HepG2 (cell line): ENCODE results near the gene STIP1. TPM values are rescaled to one million over a fixed set of nuclear protein-coding genes. Genes with fewer than 3 reads are reported as not detected.

ENCODE experiments used
- GZF1 ChIP-seq: sonication (generic); formaldehyde crosslinking; IDR thresholded peaks from 2 replicates; pipeline ENCODE4 v1.5.1; 2020; ENCODE audit warnings: mild to moderate bottlenecking, missing genetic modification reagents
- HNRNPLL ChIP-seq: fragments of 200-400 bp; formaldehyde crosslinking; IDR thresholded peaks from 2 replicates; pipeline ENCODE4 v1.6.1; 2017; ENCODE audit warnings: mild to moderate bottlenecking, low read depth, low read length; ENCODE audit not compliant: poor library complexity, severe bottlenecking
- IKZF1 ChIP-seq: fragments of 450-650 bp; IDR thresholded peaks from 2 replicates; pipeline ENCODE4 v1.7.1; 2016
- KDM3A ChIP-seq: IDR thresholded peaks from 2 replicates; pipeline ENCODE4 v1.6.1; 2018; ENCODE audit warnings: low read depth, missing compliant biosample characterization
- MIXL1 ChIP-seq: IDR thresholded peaks from 2 replicates; pipeline ENCODE4 v1.6.1; 2016
- RELA ChIP-seq: sonication (generic); formaldehyde crosslinking; IDR thresholded peaks from 2 replicates; pipeline ENCODE4 v1.4.0; 2020; ENCODE audit warnings: missing genetic modification reagents
- REPIN1 ChIP-seq: sonication (generic); formaldehyde crosslinking; IDR thresholded peaks from 2 replicates; pipeline ENCODE4 v1.8.0; 2022; ENCODE audit warnings: missing genetic modification reagents, low read depth, mild to moderate bottlenecking, borderline replicate concordance
- RXRB ChIP-seq: IDR thresholded peaks from 2 replicates; pipeline ENCODE4 v1.6.1; 2016; ENCODE audit warnings: borderline replicate concordance, missing genetic modification reagents, missing compliant biosample characterization
- SMAD3 ChIP-seq: sonication (generic); formaldehyde crosslinking; IDR thresholded peaks from 2 replicates; pipeline ENCODE4 v1.4.0; 2020; ENCODE audit warnings: missing genetic modification reagents
- THAP11 ChIP-seq: IDR thresholded peaks from 2 replicates; pipeline ENCODE4 v1.6.1; 2016; ENCODE audit warnings: missing biosample characterization, missing genetic modification reagents
- XRCC5 ChIP-seq: fragments of 200-400 bp; formaldehyde crosslinking; optimal IDR thresholded peaks from 2 replicates; pipeline ENCODE3; 2017; ENCODE audit warnings: mild to moderate bottlenecking, low read length
- YEATS4 ChIP-seq: sonication (generic); formaldehyde crosslinking; IDR thresholded peaks from 2 replicates; pipeline ENCODE4 v1.4.0; 2020; ENCODE audit warnings: missing genetic modification reagents, borderline replicate concordance
- ZNF329 ChIP-seq: sonication (generic); formaldehyde crosslinking; IDR thresholded peaks from 2 replicates; pipeline ENCODE4 v1.9.0; 2021; ENCODE audit warnings: low read depth, mild to moderate bottlenecking, missing genetic modification reagents
- ZNF589 ChIP-seq: sonication (generic); formaldehyde crosslinking; conservative IDR thresholded peaks from 2 replicates; pipeline ENCODE4 v1.8.0; 2022; ENCODE audit warnings: mild to moderate bottlenecking, moderate library complexity, missing genetic modification reagents
- ZNF614 ChIP-seq: IDR thresholded peaks from 2 replicates; pipeline ENCODE4 v1.6.1; 2018; ENCODE audit warnings: missing biosample characterization, missing genetic modification reagents, inconsistent platforms, borderline replicate concordance
- ZNF761 ChIP-seq: sonication (generic); formaldehyde crosslinking; conservative IDR thresholded peaks from 2 replicates; pipeline ENCODE4 v1.4.0; 2020; ENCODE audit warnings: mild to moderate bottlenecking, missing genetic modification reagents
- ZNF773 ChIP-seq: sonication (generic); formaldehyde crosslinking; IDR thresholded peaks from 2 replicates; pipeline ENCODE4 v1.4.0; 2020; ENCODE audit warnings: missing genetic modification reagents, borderline replicate concordance
- ZNF792 ChIP-seq: IDR thresholded peaks from 2 replicates; pipeline ENCODE4 v1.6.1; 2016
- polyA plus RNA-seq, 8 experiments: library from polyadenylated mRNA; depleted of rRNA in 3 of 8; stranded (reverse) in 7 of 8; unstranded in 1 of 8; fragments of >200 nt; fragmentation: Illumina TruSeq in 4 of 8; extraction: Trizol in 4 of 8; gene quantifications; 2 replicates each; pipeline versions ENCODE4 v1.2.1 to v1.2.3, GENCODE V29; 2011 to 2016; ENCODE audit warnings: low read depth in 4 of 8, missing spikeins in 1 of 8, mixed read lengths in 1 of 8; ENCODE audit not compliant: insufficient read depth in 1 of 8
- total RNA-seq, 5 experiments: library from RNA; depleted of rRNA; stranded (reverse); fragments of >200 nt; fragmentation: Illumina TruSeq; extraction: Trizol; gene quantifications; 2 replicates each; pipeline ENCODE4 v1.2.3, GENCODE V29; 2016; ENCODE audit warnings: low read depth in 1 of 5
- TF ChIP-seq, protein P1 (sequence below): fragments of 450-650 bp; IDR thresholded peaks from 2 replicates; pipeline ENCODE4 v1.6.1; 2016
- TF ChIP-seq, protein P2 (sequence below): sonication (generic); formaldehyde crosslinking; IDR thresholded peaks from 2 replicates; pipeline ENCODE4 v1.5.0; 2020; ENCODE audit warnings: missing genetic modification reagents, mild to moderate bottlenecking, borderline replicate concordance
- TF ChIP-seq, protein P3 (sequence below): sonication (generic); formaldehyde crosslinking; IDR thresholded peaks from 2 replicates; pipeline ENCODE4 v1.4.0; 2020; ENCODE audit warnings: missing genetic modification reagents
- TF ChIP-seq, protein P4 (sequence below): sonication (generic); formaldehyde crosslinking; IDR thresholded peaks from 2 replicates; pipeline ENCODE4 v1.4.0; 2020; ENCODE audit warnings: mild to moderate bottlenecking, missing genetic modification reagents
- TF ChIP-seq, protein P5 (sequence below): sonication (generic); formaldehyde crosslinking; IDR thresholded peaks from 2 replicates; pipeline ENCODE4 v1.4.0; 2020; ENCODE audit warnings: missing genetic modification reagents

STIP1 gene
- total and polyA plus RNA-seq, 2 of the 13 experiments (the other 11 are each of a cell fraction or from before 2014, with no cell fraction given) = 81.1 to 217 TPM

DNA sequence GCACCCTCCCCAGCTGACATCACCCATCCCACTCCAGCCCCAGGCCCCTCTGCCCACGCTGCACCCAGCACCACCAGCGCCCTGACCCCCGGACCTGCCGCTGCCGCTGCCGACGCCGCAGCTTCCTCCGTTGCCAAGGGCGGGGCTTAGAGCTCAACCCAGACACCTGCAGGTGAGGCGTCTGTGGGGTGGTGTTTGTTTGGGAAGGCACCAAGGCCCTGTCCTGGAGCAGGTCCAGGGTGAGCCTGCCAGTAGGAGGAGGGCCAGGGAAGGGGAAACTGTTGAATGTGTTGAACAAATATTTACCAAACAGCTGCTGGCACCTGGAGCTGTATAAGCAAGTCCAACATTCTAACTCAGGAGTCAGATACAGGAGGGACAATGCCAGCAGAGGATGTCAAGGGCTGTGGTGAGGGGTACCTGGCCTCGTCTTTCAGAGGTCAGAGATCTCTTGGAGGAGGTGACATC, 51.5 kb downstream of the STIP1 start (continued):
- TF ChIP-seq, protein P1, sequence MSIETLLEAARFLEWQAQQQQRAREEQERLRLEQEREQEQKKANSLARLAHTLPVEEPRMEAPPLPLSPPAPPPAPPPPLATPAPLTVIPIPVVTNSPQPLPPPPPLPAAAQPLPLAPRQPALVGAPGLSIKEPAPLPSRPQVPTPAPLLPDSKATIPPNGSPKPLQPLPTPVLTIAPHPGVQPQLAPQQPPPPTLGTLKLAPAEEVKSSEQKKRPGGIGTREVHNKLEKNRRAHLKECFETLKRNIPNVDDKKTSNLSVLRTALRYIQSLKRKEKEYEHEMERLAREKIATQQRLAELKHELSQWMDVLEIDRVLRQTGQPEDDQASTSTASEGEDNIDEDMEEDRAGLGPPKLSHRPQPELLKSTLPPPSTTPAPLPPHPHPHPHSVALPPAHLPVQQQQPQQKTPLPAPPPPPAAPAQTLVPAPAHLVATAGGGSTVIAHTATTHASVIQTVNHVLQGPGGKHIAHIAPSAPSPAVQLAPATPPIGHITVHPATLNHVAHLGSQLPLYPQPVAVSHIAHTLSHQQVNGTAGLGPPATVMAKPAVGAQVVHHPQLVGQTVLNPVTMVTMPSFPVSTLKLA = peak; percentile 41; the same call in 1 of the 2 replicates
- peak; percentile 28; the same call in 1 of the 2 replicates for TF ChIP-seq ZNF792 (CRISPR knock-in tag)
- TF ChIP-seq XRCC5 = no peak
- TF ChIP-seq, protein P2, sequence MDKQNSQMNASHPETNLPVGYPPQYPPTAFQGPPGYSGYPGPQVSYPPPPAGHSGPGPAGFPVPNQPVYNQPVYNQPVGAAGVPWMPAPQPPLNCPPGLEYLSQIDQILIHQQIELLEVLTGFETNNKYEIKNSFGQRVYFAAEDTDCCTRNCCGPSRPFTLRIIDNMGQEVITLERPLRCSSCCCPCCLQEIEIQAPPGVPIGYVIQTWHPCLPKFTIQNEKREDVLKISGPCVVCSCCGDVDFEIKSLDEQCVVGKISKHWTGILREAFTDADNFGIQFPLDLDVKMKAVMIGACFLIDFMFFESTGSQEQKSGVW (CRISPR knock-in tag) = no peak
- TF ChIP-seq, protein P3, sequence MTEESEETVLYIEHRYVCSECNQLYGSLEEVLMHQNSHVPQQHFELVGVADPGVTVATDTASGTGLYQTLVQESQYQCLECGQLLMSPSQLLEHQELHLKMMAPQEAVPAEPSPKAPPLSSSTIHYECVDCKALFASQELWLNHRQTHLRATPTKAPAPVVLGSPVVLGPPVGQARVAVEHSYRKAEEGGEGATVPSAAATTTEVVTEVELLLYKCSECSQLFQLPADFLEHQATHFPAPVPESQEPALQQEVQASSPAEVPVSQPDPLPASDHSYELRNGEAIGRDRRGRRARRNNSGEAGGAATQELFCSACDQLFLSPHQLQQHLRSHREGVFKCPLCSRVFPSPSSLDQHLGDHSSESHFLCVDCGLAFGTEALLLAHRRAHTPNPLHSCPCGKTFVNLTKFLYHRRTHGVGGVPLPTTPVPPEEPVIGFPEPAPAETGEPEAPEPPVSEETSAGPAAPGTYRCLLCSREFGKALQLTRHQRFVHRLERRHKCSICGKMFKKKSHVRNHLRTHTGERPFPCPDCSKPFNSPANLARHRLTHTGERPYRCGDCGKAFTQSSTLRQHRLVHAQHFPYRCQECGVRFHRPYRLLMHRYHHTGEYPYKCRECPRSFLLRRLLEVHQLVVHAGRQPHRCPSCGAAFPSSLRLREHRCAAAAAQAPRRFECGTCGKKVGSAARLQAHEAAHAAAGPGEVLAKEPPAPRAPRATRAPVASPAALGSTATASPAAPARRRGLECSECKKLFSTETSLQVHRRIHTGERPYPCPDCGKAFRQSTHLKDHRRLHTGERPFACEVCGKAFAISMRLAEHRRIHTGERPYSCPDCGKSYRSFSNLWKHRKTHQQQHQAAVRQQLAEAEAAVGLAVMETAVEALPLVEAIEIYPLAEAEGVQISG = peak; percentile 41; the same call in 1 of the 2 replicates
- no peak for TF ChIP-seq ZNF761 (CRISPR knock-in tag)
- TF ChIP-seq SMAD3 (CRISPR knock-in tag) = 0 out of 2 replicates have a peak, but pooled peaks have one; percentile 57
- TF ChIP-seq MIXL1 (CRISPR knock-in tag) = peak; percentile 20; the same call in 1 of the 2 replicates
- peak; percentile 40; the same call in 1 of the 2 replicates for TF ChIP-seq KDM3A (CRISPR knock-in tag)
- TF ChIP-seq, protein P4, sequence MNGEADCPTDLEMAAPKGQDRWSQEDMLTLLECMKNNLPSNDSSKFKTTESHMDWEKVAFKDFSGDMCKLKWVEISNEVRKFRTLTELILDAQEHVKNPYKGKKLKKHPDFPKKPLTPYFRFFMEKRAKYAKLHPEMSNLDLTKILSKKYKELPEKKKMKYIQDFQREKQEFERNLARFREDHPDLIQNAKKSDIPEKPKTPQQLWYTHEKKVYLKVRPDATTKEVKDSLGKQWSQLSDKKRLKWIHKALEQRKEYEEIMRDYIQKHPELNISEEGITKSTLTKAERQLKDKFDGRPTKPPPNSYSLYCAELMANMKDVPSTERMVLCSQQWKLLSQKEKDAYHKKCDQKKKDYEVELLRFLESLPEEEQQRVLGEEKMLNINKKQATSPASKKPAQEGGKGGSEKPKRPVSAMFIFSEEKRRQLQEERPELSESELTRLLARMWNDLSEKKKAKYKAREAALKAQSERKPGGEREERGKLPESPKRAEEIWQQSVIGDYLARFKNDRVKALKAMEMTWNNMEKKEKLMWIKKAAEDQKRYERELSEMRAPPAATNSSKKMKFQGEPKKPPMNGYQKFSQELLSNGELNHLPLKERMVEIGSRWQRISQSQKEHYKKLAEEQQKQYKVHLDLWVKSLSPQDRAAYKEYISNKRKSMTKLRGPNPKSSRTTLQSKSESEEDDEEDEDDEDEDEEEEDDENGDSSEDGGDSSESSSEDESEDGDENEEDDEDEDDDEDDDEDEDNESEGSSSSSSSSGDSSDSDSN (CRISPR knock-in tag) = peak; percentile 61; the same call in 1 of the 2 replicates
- TF ChIP-seq RELA (CRISPR knock-in tag) = no peak
- peak; percentile 52; the same call in 1 of the 2 replicates for TF ChIP-seq ZNF589 (CRISPR knock-in tag)
- peak; percentile 16 for TF ChIP-seq HNRNPLL
- TF ChIP-seq, protein P5, sequence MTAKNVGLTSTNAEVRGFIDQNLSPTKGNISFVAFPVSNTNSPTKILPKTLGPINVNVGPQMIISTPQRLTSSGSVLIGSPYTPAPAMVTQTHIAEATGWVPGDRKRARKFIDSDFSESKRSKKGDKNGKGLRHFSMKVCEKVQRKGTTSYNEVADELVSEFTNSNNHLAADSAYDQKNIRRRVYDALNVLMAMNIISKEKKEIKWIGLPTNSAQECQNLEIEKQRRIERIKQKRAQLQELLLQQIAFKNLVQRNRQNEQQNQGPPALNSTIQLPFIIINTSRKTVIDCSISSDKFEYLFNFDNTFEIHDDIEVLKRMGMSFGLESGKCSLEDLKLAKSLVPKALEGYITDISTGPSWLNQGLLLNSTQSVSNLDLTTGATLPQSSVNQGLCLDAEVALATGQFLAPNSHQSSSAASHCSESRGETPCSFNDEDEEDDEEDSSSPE (CRISPR knock-in tag) = 0 out of 2 replicates have a peak, but pooled peaks have one; percentile 26
- no peak for TF ChIP-seq ZNF773
- TF ChIP-seq THAP11 = peak; percentile 73
- TF ChIP-seq GZF1 (CRISPR knock-in tag) = no peak
- TF ChIP-seq RXRB (CRISPR knock-in tag) = peak; percentile 69; the same call in 1 of the 2 replicates
- TF ChIP-seq ZNF614 (CRISPR knock-in tag) = peak; percentile 45; the same call in 1 of the 2 replicates
- no peak for TF ChIP-seq IKZF1
- TF ChIP-seq ZNF329 (CRISPR knock-in tag) = peak; percentile 45; the same call in 1 of the 2 replicates
- TF ChIP-seq YEATS4 (CRISPR knock-in tag) = peak; percentile 35; the same call in 1 of the 2 replicates
- TF ChIP-seq REPIN1 (CRISPR knock-in tag) = 0 out of 2 replicates have a peak, but pooled peaks have one; percentile 24
